AML-193 (cell line): ENCODE measurements around the gene GOLGB1.
"Not testable (repeated sequence)": the region's sequence is repeated elsewhere in the genome, so short reads cannot be mapped to it uniquely, and the experiment has no call there.

Experiments used
- DNase-seq, 2 experiments: peaks; one replicate each; lab custom pipeline; 2025; lab: John Stamatoyannopoulos, UW

GOLGB1 gene

GRCh38 chr3:121739902-121740301, 9.6 kb downstream of the GOLGB1 start:
- no peak for DNase-seq

- DNase-seq: no peak
Measured at GRCh38 chr3:121737644-121738043, 11.9 kb downstream of the GOLGB1 start.

GRCh38 chr3:121736112-121736511, 13.4 kb downstream of the GOLGB1 start:
- no peak for DNase-seq

- no peak for DNase-seq
Measured at GRCh38 chr3:121735047-121735696, 14.4 kb downstream of the GOLGB1 start.

GRCh38 chr3:121730940-121731687, 18.4 kb downstream of the GOLGB1 start:
- DNase-seq: no peak

GRCh38 chr3:121724130-121724529, 25.4 kb downstream of the GOLGB1 start:
- DNase-seq: no peak

- DNase-seq: no peak
Measured at GRCh38 chr3:121723485-121723884, 26.1 kb downstream of the GOLGB1 start.

GRCh38 chr3:121722411-121722810, 27.1 kb downstream of the GOLGB1 start:
- no peak for DNase-seq

GRCh38 chr3:121720163-121720562, 29.4 kb downstream of the GOLGB1 start:
- DNase-seq: no peak

- DNase-seq: no peak
Measured at GRCh38 chr3:121719423-121719822, 30.1 kb downstream of the GOLGB1 start.

GRCh38 chr3:121718205-121718846, 31.2 kb downstream of the GOLGB1 start:
- DNase-seq: no peak

- DNase-seq: no peak
Measured at GRCh38 chr3:121710347-121710746, 39.2 kb downstream of the GOLGB1 start.

GRCh38 chr3:121707531-121708273, 41.8 kb downstream of the GOLGB1 start:
- DNase-seq: no peak

- DNase-seq: no peak
Measured at GRCh38 chr3:121705541-121705940, 44.0 kb downstream of the GOLGB1 start.

- DNase-seq: no peak
Measured at GRCh38 chr3:121703973-121704372, 45.6 kb downstream of the GOLGB1 start.

GRCh38 chr3:121698901-121699300, 50.6 kb downstream of the GOLGB1 start:
- no peak for DNase-seq

GRCh38 chr3:121698476-121698875, 51.1 kb downstream of the GOLGB1 start:
- no peak for DNase-seq

- DNase-seq: no peak
Measured at GRCh38 chr3:121696186-121696585, 53.4 kb downstream of the GOLGB1 start.

- DNase-seq: no peak
Measured at GRCh38 chr3:121692010-121692699, 57.4 kb downstream of the GOLGB1 start.

- no peak for DNase-seq
Measured at GRCh38 chr3:121690777-121691405, 58.6 kb downstream of the GOLGB1 start.

- not testable (repeated sequence) for DNase-seq
Measured at GRCh38 chr3:121688747-121689146, 60.8 kb downstream of the GOLGB1 start.
